ENCODE data around the gene ZNF322. TPM values are rescaled to one million over a fixed set of nuclear protein-coding genes. Genes with fewer than 3 reads are reported as not detected.

The ZNF322 gene
- total and polyA plus RNA-seq, 2 of the 8 experiments (the other 6 are each of a cell fraction or from before 2014, with no cell fraction given), result 5.3 to 35.0 TPM

- POLR2A ChIA-PET (ENCODE audit: partially characterized antibody), result interaction anchor here (1.1 to 2.1 kb wide), 2 partner anchors 40 to 256 kb away, joined by 3 to 9 read pairs; no protein-coding TSS in a partner anchor
- H3K4me1 ChIP-seq (replicated peaks in 1 of 4; ENCODE audit: control insufficient read depth in 3 of 4, insufficient read depth in 4 of 4, low read length in 3 of 4), result peaks cover 0 to 5% (median 2%) of the 10 kb centered on the region in 4 experiments; a peak in 5 of 7 replicates
- H4K91ac ChIP-seq (replicated peaks; ENCODE audit: insufficient read length, low read length), result peak within 1 kb of the TSS; percentile 76
- peak within 1 kb of the TSS; percentile 72 for H3K27ac ChIP-seq (ENCODE audit: low read depth, low read length)
- no peak within 1 kb of the TSS; the same call in 1 of the 2 replicates for H3K18ac ChIP-seq (ENCODE audit: extremely low read depth, low read length)
- no peak within 1 kb of the TSS for H3K23ac ChIP-seq (ENCODE audit: insufficient read length)
- H3K9me3 ChIP-seq (ENCODE audit: insufficient read depth in 2 of 2, low read depth in 1 of 2, low read length in 1 of 2), result no peaks in the 10 kb centered on the region
- FAIRE-seq (peak; percentile 94), DNase-seq (ENCODE audit: low read depth in 1 of 2, low spot score in 2 of 2) (peak; percentile 91 to 99)
- peak within 1 kb of the TSS; percentile 70 to 90 (median 86) for H3K9ac ChIP-seq (replicated peaks in 1 of 4; ENCODE audit: extremely low read depth in 1 of 4, low read depth in 3 of 4, low read length in 3 of 4)
- H3K56ac ChIP-seq (replicated peaks; ENCODE audit: insufficient read length, low read depth, low read length), result no peak within 1 kb of the TSS
- peaks cover 18% of the 10 kb centered on the region for H3K23me2 ChIP-seq (ENCODE audit: low read depth, low read length)
- no peak within 1 kb of the TSS for H2BK20ac ChIP-seq (ENCODE audit: low read length)
- peak within 1 kb of the TSS; percentile 92; the same call in 1 of the 2 replicates for H2BK15ac ChIP-seq (ENCODE audit: low read length)
- H4K8ac ChIP-seq (ENCODE audit: extremely low read depth, insufficient read depth, low read length), result peak within 1 kb of the TSS; percentile 89; the same call in 1 of the 2 replicates
- H2AFZ ChIP-seq (ENCODE audit: low read length), result peak within 1 kb of the TSS; percentile 97
- no peak within 1 kb of the TSS for H2BK12ac ChIP-seq (ENCODE audit: low read depth, low read length)
- H2BK5ac ChIP-seq (ENCODE audit: low read depth, low read length), result peak within 1 kb of the TSS; percentile 90; the same call in 1 of the 2 replicates
- no peaks in the 10 kb centered on the region for H4K20me1 ChIP-seq (replicated peaks in 1 of 2; ENCODE audit: control insufficient read depth in 1 of 2, insufficient read depth in 2 of 2, low read length in 2 of 2)
- H3K14ac ChIP-seq (ENCODE audit: insufficient read length), result no peak within 1 kb of the TSS
- peak within 1 kb of the TSS; percentile 92 to 100 (median 99) for H3K4me3 ChIP-seq (ENCODE audit: extremely low read depth in 1 of 4, insufficient read depth in 2 of 4, low read depth in 3 of 4, low read length in 4 of 4)
- peak within 1 kb of the TSS; percentile 74 to 90 for H3K4me2 ChIP-seq (ENCODE audit: insufficient read depth in 1 of 2, low read depth in 2 of 2, low read length in 2 of 2)
- peaks cover 8% of the 10 kb centered on the region for H3K79me1 ChIP-seq (ENCODE audit: low read depth, low read length)
- H3K27me3 ChIP-seq (replicated peaks in 1 of 4; ENCODE audit: control insufficient read depth in 3 of 4, extremely low read depth in 1 of 4, insufficient read depth in 3 of 4, low read length in 3 of 4), result no peaks in the 10 kb centered on the region
- no peak within 1 kb of the TSS for H2AK5ac ChIP-seq (ENCODE audit: low read depth, low read length)
- CTCF ChIA-PET (ENCODE audit: partially characterized antibody), result interaction anchor here (1.3 to 6.0 kb wide), 3 partner anchors 19 to 255 kb away, joined by 3 to 134 read pairs (median 18); no protein-coding TSS in a partner anchor
- H4K5ac ChIP-seq (ENCODE audit: insufficient read length, low read depth, low read length), result peak within 1 kb of the TSS; percentile 35
- H2BK120ac ChIP-seq (replicated peaks; ENCODE audit: low read depth, low read length), result no peak within 1 kb of the TSS
- H3K36me3 ChIP-seq (ENCODE audit: control insufficient read depth in 2 of 4, insufficient read depth in 4 of 4, low read length in 3 of 4), result peaks cover 0 to 6% (median 3%) of the 10 kb centered on the region in 4 experiments; a peak in 2 of 8 replicates
- 3% methylated on average over 50 of the region's 51 CpGs; no CpG with 5 or more reads in 1 of the 2 experiments for WGBS, 2 experiments (ENCODE audit: extremely low coverage in 1 of 2, insufficient coverage in 1 of 2, insufficient read length in 1 of 2, insufficient replicate concordance in 2 of 2, low coverage in 1 of 2, low lambda C conversion rate in 2 of 2, missing lambda C conversion rate in 1 of 2)
- no peak within 1 kb of the TSS for H3K4ac ChIP-seq (replicated peaks; ENCODE audit: insufficient read length, low read depth, low read length)
- H3K79me2 ChIP-seq (ENCODE audit: control insufficient read depth in 1 of 2, insufficient read depth in 2 of 2, low read length in 2 of 2), result peaks cover 0 to 12% of the 10 kb centered on the region in 2 experiments; a peak in 2 of 4 replicates
- peak; percentile 98 for TF ChIP-seq ATF3 (IDR thresholded peaks at IDR 0.05; ENCODE audit: insufficient read depth, low read depth, low read length)
- TF ChIP-seq JUND (IDR thresholded peaks at IDR 0.05; ENCODE audit: low read length), result peak; percentile 55; the same call in 1 of the 2 replicates
- TF ChIP-seq SP4 (IDR thresholded peaks at IDR 0.05; ENCODE audit: low read length), result peak; percentile 67; the same call in 1 of the 2 replicates
- no peak for TF ChIP-seq NRF1 (IDR thresholded peaks at IDR 0.05; ENCODE audit: low read depth, low read length)
- TF ChIP-seq BCL11A (IDR thresholded peaks at IDR 0.05; ENCODE audit: low read depth in 2 of 2, low read length in 2 of 2), result no peak
- TF ChIP-seq RFX5 (IDR thresholded peaks at IDR 0.05; ENCODE audit: borderline replicate concordance, low read depth, low read length), result no peak
- TF ChIP-seq YY1 (IDR thresholded peaks at IDR 0.05; ENCODE audit: low read depth, low read length), result peak; percentile 91
- TF ChIP-seq RNF2 (IDR thresholded peaks at IDR 0.05; ENCODE audit: borderline replicate concordance, low read depth, low read length, missing control alignments, poor library complexity, severe bottlenecking), result no peak
- TF ChIP-seq BRCA1 (IDR thresholded peaks at IDR 0.05; ENCODE audit: low read depth, low read length), result no peak
- TF ChIP-seq SIRT6 (IDR thresholded peaks at IDR 0.05; ENCODE audit: low read length), result no peak
- TF ChIP-seq TBP (IDR thresholded peaks at IDR 0.05; ENCODE audit: low read depth, low read length), result peak; percentile 88
Observed at GRCh38 chr6:26596579-26597388, 62.8 kb downstream of the ZNF322 start, which contains the start of gene ABT1. Gene ABT1, plus strand, starts transcription at chr6:26596953. Its CDS starts 30 bp downstream, at chr6:26596983.

All from H1 (cell line).